Neutrophil (primary cell): ENCODE data around the gene SERPINB5.

Experiments used
- H3K27ac ChIP-seq: fragments of 200-600 bp; sonication (generic); 2 replicates; pipeline ENCODE4 v1.5.1; 2016; ENCODE audit warnings: mild to moderate bottlenecking, moderate library complexity
- H3K27me3 ChIP-seq: fragments of 200-600 bp; sonication (generic); 2 replicates; pipeline ENCODE4 v1.6.0; 2016; ENCODE audit warnings: mild to moderate bottlenecking
- H3K36me3 ChIP-seq: fragments of 200-600 bp; sonication (generic); 2 replicates; pipeline ENCODE4 v1.5.1; 2017
- H3K4me1 ChIP-seq, 2 experiments: fragments of 200-600 bp in 1 of 2; sonication (generic) in 1 of 2; 1 replicate in 1 of 2; 2 replicates in 1 of 2; pipeline versions ENCODE4 v1.5.1 to v1.6.1; 2013 to 2016; ENCODE audit warnings: low read depth in 1 of 2, low read length in 1 of 2, mild to moderate bottlenecking in 1 of 2, moderate library complexity in 1 of 2; ENCODE audit not compliant: control insufficient read depth in 1 of 2, insufficient read depth in 1 of 2
- H3K4me3 ChIP-seq, 2 experiments: fragments of 200-600 bp in 1 of 2; sonication (generic) in 1 of 2; 1 replicate in 1 of 2; 2 replicates in 1 of 2; pipeline ENCODE4 v1.5.1; 2013 to 2016; ENCODE audit warnings: low read depth in 1 of 2, low read length in 1 of 2, mild to moderate bottlenecking in 1 of 2, moderate library complexity in 1 of 2
- H3K9me3 ChIP-seq: fragments of 200-600 bp; sonication (generic); 2 replicates; pipeline ENCODE4 v1.5.1; 2016
- CTCF ChIP-seq: fragments of 200-600 bp; sonication (generic); IDR thresholded peaks from 2 replicates; pipeline ENCODE4 v1.5.1; 2016; ENCODE audit warnings: antibody characterized with exemption

SERPINB5 gene

GRCh38 chr18:63542069-63542468 is 65.3 kb downstream of the SERPINB5 start, which contains the start of gene SERPINB12:
Gene SERPINB12 (plus strand): TSS chr18:63542369. CDS start chr18:63556160, 13,791 bp downstream.
- Histone ChIP-seq H3K27me3 (no peaks in the 10 kb centered on the region), H3K4me1 (no peaks in the 10 kb centered on the region), H3K9me3 (no peaks in the 10 kb centered on the region), H3K36me3 (no peaks in the 10 kb centered on the region), H3K27ac (no peak within 1 kb of the TSS), H3K4me3 (no peak within 1 kb of the TSS)
- no peak for TF ChIP-seq CTCF

GRCh38 chr18:63544017-63544416 is 67.3 kb downstream of the SERPINB5 start:
- H3K27ac ChIP-seq, result no peak overlapping the region
- no peak for TF ChIP-seq CTCF
- no peaks in the 10 kb centered on the region for H3K9me3 ChIP-seq
- no peaks in the 10 kb centered on the region for H3K4me1 ChIP-seq
- H3K27me3 ChIP-seq, result no peaks in the 10 kb centered on the region
- no peak overlapping the region for H3K4me3 ChIP-seq
- no peaks in the 10 kb centered on the region for H3K36me3 ChIP-seq

- no peak for TF ChIP-seq CTCF
- H3K4me1 ChIP-seq, result no peaks in the 10 kb centered on the region
Measured at GRCh38 chr18:63545000-63545399, 68.2 kb downstream of the SERPINB5 start.

GRCh38 chr18:63550068-63550467 is 73.3 kb downstream of the SERPINB5 start:
- H3K4me1 ChIP-seq, result peaks cover 0 to 5% of the 10 kb centered on the region in 2 experiments
- H3K9me3 ChIP-seq, result no peaks in the 10 kb centered on the region
- H3K36me3 ChIP-seq, result no peaks in the 10 kb centered on the region
- no peak overlapping the region for H3K27ac ChIP-seq
- TF ChIP-seq CTCF, result no peak
- H3K4me3 ChIP-seq, result no peak overlapping the region
- H3K27me3 ChIP-seq, result no peaks in the 10 kb centered on the region

More at GRCh38 chr18:63545000-63545399, 68.2 kb downstream of the SERPINB5 start:
- Histone ChIP-seq H3K36me3 (no peaks in the 10 kb centered on the region), H3K9me3 (no peaks in the 10 kb centered on the region), H3K27me3 (no peaks in the 10 kb centered on the region), H3K27ac (no peak overlapping the region), H3K4me3 (no peak overlapping the region)

GRCh38 chr18:63551769-63552168 is 75.0 kb downstream of the SERPINB5 start:
- Histone ChIP-seq H3K27ac (no peak overlapping the region), H3K36me3 (no peaks in the 10 kb centered on the region), H3K9me3 (no peaks in the 10 kb centered on the region), H3K27me3 (no peaks in the 10 kb centered on the region), H3K4me3 (no peak overlapping the region), H3K4me1 (peaks cover 0 to 5% of the 10 kb centered on the region in 2 experiments)
- TF ChIP-seq CTCF, result no peak

GRCh38 chr18:63552581-63552980 is 75.8 kb downstream of the SERPINB5 start:
- Histone ChIP-seq H3K27ac (no peak overlapping the region), H3K27me3 (no peaks in the 10 kb centered on the region), H3K4me1 (peaks cover 0 to 5% of the 10 kb centered on the region in 2 experiments), H3K4me3 (no peak overlapping the region), H3K36me3 (no peaks in the 10 kb centered on the region), H3K9me3 (no peaks in the 10 kb centered on the region)
- TF ChIP-seq CTCF, result no peak
